OCI-M2 (cell line): ENCODE measurements around the gene CHMP6.

Experiments
- DNase-seq: peaks from one replicate; lab custom pipeline; 2025; ENCODE audit not compliant: unreplicated experiment; lab: John Stamatoyannopoulos, UW

The CHMP6 gene

GRCh38 chr17:80970762-80971703 is 20.6 kb upstream of the CHMP6 start:
- DNase-seq: no peak

- no peak for DNase-seq
Measured at GRCh38 chr17:80971704-80972304, 19.8 kb upstream of the CHMP6 start.

GRCh38 chr17:80976701-80977100 is 14.9 kb upstream of the CHMP6 start:
- DNase-seq: no peak

- no peak for DNase-seq
Measured at GRCh38 chr17:80977172-80977571, 14.5 kb upstream of the CHMP6 start.

GRCh38 chr17:80978499-80979497 is 12.8 kb upstream of the CHMP6 start:
- no peak for DNase-seq

- DNase-seq: no peak
Measured at GRCh38 chr17:80979547-80980378, 11.9 kb upstream of the CHMP6 start.

- DNase-seq: no peak
Measured at GRCh38 chr17:80980397-80981061, 11.1 kb upstream of the CHMP6 start.

- DNase-seq: no peak
Measured at GRCh38 chr17:80981062-80981902, 10.4 kb upstream of the CHMP6 start.

GRCh38 chr17:80981929-80982425 is 9.7 kb upstream of the CHMP6 start:
- no peak for DNase-seq

GRCh38 chr17:80982426-80982974 is 9.1 kb upstream of the CHMP6 start:
- no peak for DNase-seq

- no peak for DNase-seq
Measured at GRCh38 chr17:80983545-80983944, 8.1 kb upstream of the CHMP6 start.

- DNase-seq: no peak
Measured at GRCh38 chr17:80984749-80985148, 6.9 kb upstream of the CHMP6 start.

GRCh38 chr17:80986046-80986445 is 5.6 kb upstream of the CHMP6 start:
- no peak for DNase-seq

GRCh38 chr17:80986816-80987475 is 4.7 kb upstream of the CHMP6 start:
- no peak for DNase-seq

- DNase-seq: no peak
Measured at GRCh38 chr17:80987941-80988461, 3.6 kb upstream of the CHMP6 start.

- no peak for DNase-seq
Measured at GRCh38 chr17:80989586-80989913, 2.1 kb upstream of the CHMP6 start.

GRCh38 chr17:80990921-80991644 is 558 bp upstream of the CHMP6 start:
- DNase-seq: no peak
